NCI-H146 treated with DMSO at 0.1 percent for 48 hours (cell line): Measurements from ENCODE around the gene CNDP2.
"Not testable (repeated sequence)": the region's sequence is repeated elsewhere in the genome, so short reads cannot be mapped to it uniquely, and the experiment has no call there.

Experiments
- DNase-seq: peaks from one replicate; lab custom pipeline; 2025; ENCODE audit not compliant: unreplicated experiment; lab: John Stamatoyannopoulos, UW

The CNDP2 gene

DNA sequence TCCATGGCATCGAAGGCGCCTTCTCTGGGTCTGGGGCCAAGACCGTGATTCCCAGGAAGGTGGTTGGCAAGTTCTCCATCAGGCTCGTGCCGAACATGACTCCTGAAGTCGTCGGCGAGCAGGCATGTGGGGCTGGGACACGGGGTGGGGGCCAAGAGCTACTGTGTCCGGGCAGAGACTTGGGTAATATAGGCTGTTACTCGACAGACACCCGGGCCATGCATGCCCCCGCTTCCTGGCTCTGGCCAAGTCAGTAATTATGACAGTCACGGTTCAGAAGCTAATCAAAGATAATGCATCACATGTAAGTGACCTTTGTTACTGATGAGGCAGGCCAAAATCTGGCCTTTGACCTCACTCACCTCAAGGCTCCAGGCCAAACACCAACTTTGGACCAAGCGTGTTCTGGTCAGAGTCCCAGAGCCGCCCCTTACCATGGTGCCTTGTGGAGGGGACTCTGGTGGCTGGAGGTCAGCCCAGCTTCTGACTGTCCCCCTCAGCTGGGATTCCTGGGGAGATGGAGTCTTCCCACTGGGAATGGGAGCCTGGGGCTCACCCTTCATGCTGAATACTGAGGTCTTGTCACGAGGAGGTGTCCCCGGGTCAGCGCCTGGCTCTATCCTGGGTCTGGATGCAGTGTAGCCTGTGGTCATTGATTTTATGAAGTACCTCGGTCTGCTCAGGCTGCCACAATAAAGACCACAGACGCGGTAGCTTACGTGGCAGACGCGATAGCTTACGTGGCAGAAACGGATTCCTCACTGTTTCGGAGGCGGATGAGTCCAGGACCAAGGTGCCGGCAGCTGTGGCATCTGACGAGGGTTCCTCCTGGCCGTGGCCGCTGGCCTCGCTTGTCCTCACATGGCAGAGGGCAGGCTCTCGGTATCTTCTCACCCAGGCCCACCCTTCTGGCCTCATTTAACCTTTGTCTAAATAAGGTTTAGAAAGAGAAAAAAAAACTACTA, 20.4 kb downstream of the CNDP2 start:
- no peak for DNase-seq

GRCh38 chr18:74517236-74517630, 21.1 kb downstream of the CNDP2 start:
- DNase-seq, result no peak

DNA sequence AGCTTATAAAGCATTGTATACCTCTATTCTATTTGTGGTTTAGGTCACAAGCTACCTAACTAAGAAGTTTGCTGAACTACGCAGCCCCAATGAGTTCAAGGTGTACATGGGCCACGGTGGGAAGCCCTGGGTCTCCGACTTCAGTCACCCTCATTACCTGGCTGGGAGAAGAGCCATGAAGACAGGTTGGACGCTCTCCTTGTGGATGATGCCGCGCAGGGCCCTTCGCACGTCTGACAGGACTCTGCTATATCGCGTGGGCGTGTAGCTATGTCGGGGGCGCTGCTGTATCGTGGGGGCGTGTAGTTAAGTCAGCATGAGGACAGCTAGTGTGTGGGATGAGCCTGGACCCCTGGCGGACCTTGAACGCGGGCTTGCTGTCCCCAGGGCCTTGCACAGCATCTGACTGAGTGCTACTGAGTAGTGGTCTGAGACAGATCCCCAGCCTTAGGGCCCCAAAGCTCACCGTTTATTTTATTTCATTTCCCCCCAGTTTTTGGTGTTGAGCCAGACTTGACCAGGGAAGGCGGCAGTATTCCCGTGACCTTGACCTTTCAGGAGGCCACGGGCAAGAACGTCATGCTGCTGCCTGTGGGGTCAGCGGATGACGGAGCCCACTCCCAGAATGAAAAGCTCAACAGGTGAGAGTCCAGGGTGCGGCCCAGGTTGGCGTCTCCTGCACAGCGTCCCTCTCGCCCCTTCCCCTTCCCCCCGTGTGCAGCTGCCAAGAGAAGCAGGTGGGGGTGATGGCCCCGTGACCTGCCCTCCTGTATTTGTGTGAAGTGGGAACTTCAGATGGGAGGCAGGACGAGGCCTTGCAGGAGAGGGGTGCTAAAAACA, 22.5 kb downstream of the CNDP2 start:
- no peak for DNase-seq

DNA sequence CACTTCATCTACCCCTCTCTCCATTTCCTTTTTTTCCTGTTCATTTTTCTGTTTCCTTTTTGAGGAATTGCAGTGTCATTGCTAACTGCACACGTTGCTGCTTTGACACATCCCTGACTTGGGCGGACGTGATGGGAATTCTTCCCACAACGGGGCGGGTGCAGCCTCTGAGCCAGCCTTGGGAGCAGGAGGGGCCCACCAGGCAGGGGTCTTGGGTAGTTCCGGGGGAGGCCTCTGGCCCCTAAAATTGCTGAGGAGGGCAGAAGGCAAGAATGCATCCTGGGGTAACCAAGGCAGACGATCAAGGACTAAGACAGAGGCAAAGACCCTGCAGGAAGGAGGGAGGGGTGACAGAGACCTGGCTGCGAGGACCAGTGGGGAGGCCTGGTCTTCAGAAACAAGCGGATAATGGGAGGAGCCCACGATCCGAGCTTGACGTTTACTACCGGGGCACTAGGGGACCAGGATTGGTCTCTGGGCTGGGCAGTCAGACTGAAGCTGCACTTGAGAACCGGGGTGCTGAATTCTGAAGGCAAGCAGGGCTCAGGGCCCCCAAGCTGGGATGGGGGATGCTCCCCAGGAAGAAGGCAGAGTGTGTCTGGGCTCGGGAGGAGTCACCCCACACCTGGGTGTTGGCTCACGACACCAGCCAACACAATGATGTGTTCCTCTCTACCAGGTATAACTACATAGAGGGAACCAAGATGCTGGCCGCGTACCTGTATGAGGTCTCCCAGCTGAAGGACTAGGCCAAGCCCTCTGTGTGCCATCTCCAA, 23.3 kb downstream of the CNDP2 start:
- no peak for DNase-seq

- no peak for DNase-seq
Measured at GRCh38 chr18:74520096-74520833, 24.1 kb downstream of the CNDP2 start.

DNA sequence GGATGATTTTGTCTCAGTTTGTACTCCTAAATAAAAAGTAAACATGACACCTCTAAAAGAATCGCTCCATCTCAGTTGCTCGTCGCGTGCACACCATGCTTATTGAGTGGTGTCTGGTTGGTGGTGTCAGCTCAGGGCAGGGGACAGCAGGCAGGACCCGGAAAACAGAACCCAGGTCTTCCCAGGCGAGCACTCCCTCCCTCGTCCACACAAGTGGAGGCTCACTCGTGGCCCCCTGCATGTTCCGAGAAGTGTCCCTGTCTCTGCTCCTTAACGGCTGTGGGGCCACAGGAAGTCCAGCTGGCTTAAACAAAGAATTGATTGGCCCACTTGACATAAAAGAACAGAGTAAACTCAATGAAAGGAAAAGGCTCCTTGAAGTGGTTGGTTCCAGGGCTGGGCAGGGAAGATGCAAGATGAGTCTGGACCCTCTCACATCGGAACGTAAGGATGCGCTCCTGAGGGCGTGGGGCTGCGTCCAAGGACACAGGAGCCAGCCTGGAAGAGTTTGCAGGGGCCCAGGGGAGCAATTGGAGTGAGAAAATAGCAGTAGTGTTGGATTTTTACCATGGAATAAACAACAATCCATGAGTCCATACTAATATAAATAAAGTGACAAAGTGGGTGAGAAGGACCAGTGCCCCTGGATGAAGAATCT, 25.0 kb downstream of the CNDP2 start:
- no peak for DNase-seq

DNA sequence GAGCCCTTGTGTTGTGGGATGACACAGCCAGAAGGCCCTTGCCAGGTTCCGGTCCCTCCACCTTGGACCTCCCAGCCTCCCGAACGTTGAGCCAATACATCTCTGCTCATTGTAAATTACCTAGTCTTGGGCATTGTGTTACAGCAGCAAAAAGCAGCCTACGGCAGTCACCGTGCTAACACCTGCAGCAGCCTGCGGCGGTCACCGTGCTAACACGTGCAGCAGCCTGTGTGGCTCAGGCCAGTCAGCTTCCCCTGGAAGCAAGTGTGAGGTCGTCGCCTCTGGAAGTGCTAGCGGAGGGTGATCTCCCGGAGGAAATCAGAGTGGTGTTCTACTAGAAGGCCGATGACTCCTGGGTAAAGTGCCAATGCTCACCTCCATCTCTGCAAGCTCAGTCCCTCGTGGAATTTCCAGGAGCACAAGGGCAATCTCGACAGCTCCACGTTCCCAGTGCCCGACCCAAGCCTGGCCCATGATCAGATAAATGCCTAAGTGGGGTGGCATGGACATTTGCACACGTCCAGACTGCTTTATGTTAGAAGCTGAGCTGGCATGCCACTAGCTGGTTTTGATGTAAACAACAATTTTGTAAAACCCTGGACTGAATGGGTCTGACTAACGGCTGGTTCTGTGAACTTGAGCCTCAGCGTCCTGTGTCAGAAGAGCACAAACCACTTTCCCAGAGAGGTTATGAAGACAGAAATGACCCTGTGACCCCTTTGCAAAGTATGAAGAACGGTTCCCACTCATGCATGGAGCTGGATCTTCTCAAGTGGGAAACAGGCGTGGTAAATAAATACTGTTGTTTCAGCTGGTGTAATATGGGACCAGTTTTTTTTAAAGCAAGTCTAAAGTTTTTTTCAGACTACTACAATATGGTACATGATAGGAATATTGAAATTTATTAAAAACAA, 26.7 kb downstream of the CNDP2 start:
- DNase-seq, result no peak

GRCh38 chr18:74524097-74524496, 27.9 kb downstream of the CNDP2 start:
- DNase-seq, result no peak

DNA sequence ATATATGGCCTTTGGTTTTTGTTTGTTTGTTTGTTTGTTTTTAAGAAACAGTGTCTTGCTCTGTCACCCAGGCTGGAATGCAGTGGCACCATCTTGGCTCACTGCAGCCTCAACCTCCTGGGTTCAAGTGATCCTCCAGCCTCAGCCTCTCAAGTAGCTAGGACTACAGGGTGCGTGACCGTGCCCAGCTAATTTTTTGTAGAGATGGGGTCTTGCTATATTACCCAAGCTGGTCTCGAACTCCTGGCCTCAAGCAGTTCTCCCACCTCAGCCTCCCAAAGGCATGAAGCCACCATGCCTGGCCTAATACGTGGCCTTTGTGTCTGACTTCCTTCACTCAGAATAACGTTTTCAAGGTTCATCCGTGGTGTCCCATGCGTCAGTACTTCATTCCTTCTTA, 28.8 kb downstream of the CNDP2 start:
- not testable (repeated sequence) for DNase-seq

DNA sequence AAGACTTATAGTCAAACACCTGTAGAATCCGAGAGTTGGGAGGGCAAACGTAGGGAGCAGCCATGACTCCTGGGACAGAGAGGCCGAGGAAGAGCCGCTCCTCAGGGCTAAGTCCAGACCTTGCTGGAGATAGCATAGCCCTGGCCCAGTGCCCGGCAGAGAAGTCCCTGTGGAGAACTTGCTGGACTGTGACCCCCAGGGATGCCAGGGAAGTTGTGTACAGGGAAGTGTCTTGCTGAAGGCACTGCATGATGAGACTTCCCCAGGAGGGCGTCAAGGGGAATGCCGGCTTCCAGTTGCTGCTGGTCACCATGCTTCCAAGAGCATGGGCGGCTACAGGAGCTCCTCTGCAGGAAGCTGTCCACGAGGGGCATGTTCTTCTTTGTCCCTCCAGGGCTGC, 29.6 kb downstream of the CNDP2 start:
- no peak for DNase-seq

GRCh38 chr18:74526488-74526887, 30.3 kb downstream of the CNDP2 start:
- no peak for DNase-seq

DNA sequence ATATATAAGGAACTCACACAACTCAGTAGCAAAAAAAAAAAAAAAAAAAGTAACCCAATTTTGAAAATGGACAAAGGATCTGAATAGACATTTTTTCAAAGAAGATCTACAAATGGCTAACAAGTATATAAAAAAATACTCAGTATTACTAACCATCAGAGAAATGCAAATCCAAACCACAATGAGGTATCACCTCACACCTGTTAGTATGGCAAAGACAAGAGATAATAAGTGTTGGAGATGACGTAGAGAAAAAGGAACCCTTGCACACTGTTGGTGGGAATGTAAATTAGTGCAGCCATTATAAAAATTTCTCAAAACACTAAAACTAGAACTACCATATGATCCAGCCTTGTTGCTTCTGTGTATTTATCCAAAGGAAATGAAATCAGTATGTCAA, 32.3 kb downstream of the CNDP2 start:
- DNase-seq, result no peak

GRCh38 chr18:74528913-74529312, 32.8 kb downstream of the CNDP2 start:
- DNase-seq, result no peak

DNA sequence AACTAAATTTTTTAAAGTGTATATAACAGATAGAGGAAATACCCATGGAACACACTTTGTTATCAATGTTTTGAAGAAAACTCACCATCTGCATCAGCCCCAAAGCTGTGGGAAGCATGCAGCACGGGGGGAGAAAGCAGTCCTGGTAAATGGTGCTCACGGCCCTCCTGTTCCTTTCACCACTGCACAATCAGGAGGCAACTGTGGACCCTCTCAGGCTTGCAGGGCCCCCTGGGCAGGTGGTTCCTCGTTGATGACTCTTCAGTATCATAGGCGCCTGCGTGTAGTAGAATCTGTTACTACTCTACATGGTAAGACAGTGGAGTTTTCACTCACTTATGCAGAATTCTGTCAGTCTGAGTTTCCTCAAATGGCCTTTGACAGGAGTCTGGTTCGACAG, 33.2 kb downstream of the CNDP2 start:
- DNase-seq, result no peak

DNA sequence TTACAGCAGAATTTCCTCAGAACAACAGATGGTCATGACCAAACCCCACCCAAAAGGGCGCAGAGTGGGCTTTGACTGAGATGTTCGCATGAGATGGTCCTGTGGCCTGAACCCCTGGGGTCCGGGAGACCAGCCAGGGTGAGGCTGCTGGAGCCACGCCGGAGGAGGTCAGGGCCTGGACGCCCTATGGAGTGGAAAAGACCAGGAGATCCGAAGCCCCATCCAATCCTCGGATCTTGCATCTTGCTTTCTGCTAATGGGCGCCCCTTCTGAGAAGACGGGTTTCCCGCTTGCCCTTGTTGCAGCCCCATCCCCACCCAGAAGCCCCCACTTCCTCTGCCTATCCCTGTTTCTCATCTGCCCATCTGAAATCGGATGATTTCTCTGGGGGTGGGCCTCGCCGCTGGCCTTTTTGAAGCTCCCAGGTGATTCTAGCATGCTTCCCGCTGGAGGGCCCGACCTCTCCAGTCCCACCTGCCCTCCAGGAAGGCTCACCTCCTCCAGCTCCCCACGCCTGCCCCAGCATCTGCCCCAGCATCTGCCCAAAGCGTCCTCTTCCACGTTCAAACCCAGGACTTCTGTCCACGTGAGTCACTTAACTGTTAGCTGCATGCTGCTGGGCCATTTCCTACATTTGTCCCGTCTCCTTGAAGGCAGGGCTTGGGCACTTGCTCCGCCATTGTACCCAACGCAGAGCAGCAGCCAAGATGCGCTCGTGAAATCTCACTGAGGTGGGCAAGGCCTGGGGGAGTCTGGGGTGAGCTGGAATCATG, 33.8 kb downstream of the CNDP2 start:
- no peak for DNase-seq

DNA sequence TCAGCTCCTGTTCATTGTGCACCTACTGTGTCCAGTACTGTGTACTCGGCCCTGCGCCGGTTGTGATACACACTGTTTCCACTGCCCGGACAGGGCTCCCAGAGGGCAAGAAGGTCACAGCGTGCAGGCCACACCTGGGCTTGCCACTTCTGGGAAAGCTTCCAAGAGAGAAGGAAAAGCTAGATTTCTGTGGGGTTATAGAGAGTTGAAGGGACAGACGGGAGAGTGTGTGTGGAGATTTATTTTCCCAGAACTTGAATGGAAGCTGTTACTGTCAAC, 34.4 kb downstream of the CNDP2 start:
- DNase-seq, result no peak

DNA sequence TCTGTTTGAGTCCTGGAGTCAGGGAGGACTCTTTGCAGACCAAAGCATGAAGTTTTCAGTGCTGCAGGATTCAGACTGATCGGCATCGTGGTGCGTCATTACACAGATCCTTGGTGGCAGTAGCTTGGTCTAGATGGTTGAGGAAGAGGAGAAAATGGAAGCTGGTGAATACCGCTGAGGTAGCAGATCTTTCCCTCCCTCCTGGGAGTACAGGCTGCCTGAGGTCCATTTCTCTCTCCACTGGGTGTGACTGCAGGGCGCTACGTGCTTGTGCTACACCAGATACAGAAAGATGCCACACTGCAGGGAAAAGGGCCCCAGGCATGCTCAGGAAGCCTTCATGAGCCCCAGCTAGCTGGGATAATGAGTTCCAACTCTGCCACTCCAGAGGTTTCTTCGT, 34.9 kb downstream of the CNDP2 start:
- DNase-seq, result no peak

GRCh38 chr18:74532511-74533025, 36.4 kb downstream of the CNDP2 start:
- no peak for DNase-seq
